Measurements from ENCODE around the gene CPSF2. TPM values are rescaled to one million over a fixed set of nuclear protein-coding genes. Genes with fewer than 3 reads are reported as not detected.
A peak's percentile ranks its signal among the peaks of the same experiment; 100 is the strongest.

Gene CPSF2
- 10 to 100 TPM; 74.4 to 94.2 TPM for total RNA-seq

GRCh38 chr14:92121670-92122350, at the start of gene CPSF2, which contains the start of gene NDUFB1:
TSS of gene CPSF2 (plus strand) at chr14:92121969. CDS start at chr14:92130985, 9,016 bp downstream.
TSS of gene NDUFB1 (minus strand) at chr14:92121706. CDS start at chr14:92117637, 4,069 bp downstream.
- Mint-ChIP-seq H3K27ac (peak within 1 kb of the TSS; percentile 100), H3K36me3 (ENCODE audit: low read depth) (peaks cover 24% of the 10 kb centered on the region), H3K9me3 (no peaks in the 10 kb centered on the region), H3K27me3 (no peaks in the 10 kb centered on the region), H3K4me3 (peak within 1 kb of the TSS; percentile 86), H3K4me1 (peaks cover 36% of the 10 kb centered on the region)
- POLR2A ChIA-PET, result interaction anchor here (0.9 kb wide), 1 partner anchor 15 kb away, joined by 6 read pairs; the partner anchor contains the start of gene ATXN3
- CTCF ChIA-PET, result interaction anchor here (0.5 to 13.2 kb wide), 15 partner anchors 9 to 609 kb away, joined by 3 to 132 read pairs (median 5); partner anchors contain the start of gene ATXN3
- DNase-seq, result peak; percentile 86

GRCh38 chr14:92074555-92074954, 47.2 kb upstream of the CPSF2 start:
- no peaks in the 10 kb centered on the region for H3K9me3 Mint-ChIP-seq
- no peak overlapping the region for H3K4me3 Mint-ChIP-seq
- ChIA-PET CTCF (interaction anchor here (1.2 kb wide), 1 partner anchor 22 kb away, joined by 6 read pairs; no protein-coding TSS in a partner anchor), POLR2A (no interaction called here)
- no peak for DNase-seq
- H3K27ac Mint-ChIP-seq, result no peak overlapping the region
- peaks cover 3% of the 10 kb centered on the region for H3K4me1 Mint-ChIP-seq
- no peaks in the 10 kb centered on the region for H3K27me3 Mint-ChIP-seq
- H3K36me3 Mint-ChIP-seq (ENCODE audit: low read depth), result peaks cover 10% of the 10 kb centered on the region

GRCh38 chr14:92088494-92088893, 33.3 kb upstream of the CPSF2 start:
- H3K9me3 Mint-ChIP-seq, result no peaks in the 10 kb centered on the region
- H3K4me1 Mint-ChIP-seq, result no peaks in the 10 kb centered on the region
- no peak for DNase-seq
- no peaks in the 10 kb centered on the region for H3K27me3 Mint-ChIP-seq
- peaks cover 21% of the 10 kb centered on the region for H3K36me3 Mint-ChIP-seq (ENCODE audit: low read depth)
- ChIA-PET CTCF (interaction anchor here (0.6 to 1.0 kb wide), 3 partner anchors 33 to 97 kb away, joined by 3 to 5 read pairs (median 3); partner anchors contain the start of genes CPSF2 and NDUFB1), POLR2A (interaction anchor here (0.6 kb wide), 1 partner anchor 64 kb away, joined by 3 read pairs; no protein-coding TSS in a partner anchor)
- no peak overlapping the region for H3K4me3 Mint-ChIP-seq
- H3K27ac Mint-ChIP-seq, result no peak overlapping the region

- Mint-ChIP-seq H3K4me3 (no peak overlapping the region), H3K4me1 (no peaks in the 10 kb centered on the region), H3K9me3 (no peaks in the 10 kb centered on the region), H3K27ac (no peak overlapping the region), H3K27me3 (no peaks in the 10 kb centered on the region), H3K36me3 (ENCODE audit: low read depth) (peaks cover 16% of the 10 kb centered on the region)
- CTCF ChIA-PET, result interaction anchor here (0.6 kb wide), 4 partner anchors 15 to 445 kb away, joined by 3 to 4 read pairs (median 3); no protein-coding TSS in a partner anchor
- no peak for DNase-seq
- POLR2A ChIA-PET, result no interaction called here
These were observed 28.4 kb upstream of the CPSF2 start for GRCh38 chr14:92093320-92093719.

- DNase-seq, result no peak
- POLR2A ChIA-PET, result no interaction called here
- CTCF ChIA-PET, result interaction anchor here (1.5 to 1.6 kb wide), 2 partner anchors 22 to 59 kb away, joined by 3 to 9 read pairs; partner anchors contain the start of genes CPSF2 and NDUFB1
- H3K9me3 Mint-ChIP-seq, result no peaks in the 10 kb centered on the region
- H3K27ac Mint-ChIP-seq, result no peak overlapping the region
- H3K4me1 Mint-ChIP-seq, result peaks cover 24% of the 10 kb centered on the region
- H3K4me3 Mint-ChIP-seq, result no peak overlapping the region
- H3K27me3 Mint-ChIP-seq, result no peaks in the 10 kb centered on the region
- peaks cover 5% of the 10 kb centered on the region for H3K36me3 Mint-ChIP-seq (ENCODE audit: low read depth)
These were observed 22.0 kb upstream of the CPSF2 start for GRCh38 chr14:92099802-92100201.

- Mint-ChIP-seq H3K4me3 (peak overlapping the region; percentile 8), H3K9me3 (no peaks in the 10 kb centered on the region), H3K4me1 (peaks cover 46% of the 10 kb centered on the region), H3K36me3 (ENCODE audit: low read depth) (no peaks in the 10 kb centered on the region), H3K27ac (no peak overlapping the region), H3K27me3 (no peaks in the 10 kb centered on the region)
- ChIA-PET POLR2A (no interaction called here), CTCF (no interaction called here)
- DNase-seq, result no peak
These were observed 18.3 kb upstream of the CPSF2 start for GRCh38 chr14:92103363-92103989.

- H3K9me3 Mint-ChIP-seq, result no peaks in the 10 kb centered on the region
- no peaks in the 10 kb centered on the region for H3K36me3 Mint-ChIP-seq (ENCODE audit: low read depth)
- no peak for DNase-seq
- H3K4me3 Mint-ChIP-seq, result peak overlapping the region; percentile 94
- peaks cover 47% of the 10 kb centered on the region for H3K4me1 Mint-ChIP-seq
- no peaks in the 10 kb centered on the region for H3K27me3 Mint-ChIP-seq
- peak overlapping the region; percentile 96 for H3K27ac Mint-ChIP-seq
- ChIA-PET POLR2A (no interaction called here), CTCF (interaction anchor here (1.2 to 4.7 kb wide), 6 partner anchors 17 to 596 kb away, joined by 3 to 132 read pairs (median 6); partner anchors contain the start of genes CPSF2, NDUFB1 and TRIP11)
These were observed 16.5 kb upstream of the CPSF2 start for GRCh38 chr14:92105073-92105892.

- peak overlapping the region; percentile 94 for H3K4me3 Mint-ChIP-seq
- ChIA-PET CTCF (interaction anchor here (0.9 to 4.7 kb wide), 8 partner anchors 16 to 596 kb away, joined by 3 to 132 read pairs (median 6); partner anchors contain the start of genes CPSF2, NDUFB1 and TRIP11), POLR2A (no interaction called here)
- DNase-seq, result no peak
- H3K9me3 Mint-ChIP-seq, result no peaks in the 10 kb centered on the region
- H3K27me3 Mint-ChIP-seq, result no peaks in the 10 kb centered on the region
- peaks cover 47% of the 10 kb centered on the region for H3K4me1 Mint-ChIP-seq
- peak overlapping the region; percentile 96 for H3K27ac Mint-ChIP-seq
- no peaks in the 10 kb centered on the region for H3K36me3 Mint-ChIP-seq (ENCODE audit: low read depth)
These were observed 16.0 kb upstream of the CPSF2 start for GRCh38 chr14:92105893-92106142.

- CTCF ChIA-PET, result interaction anchor here (0.6 to 4.7 kb wide), 22 partner anchors 9 to 622 kb away, joined by 3 to 132 read pairs (median 4); partner anchors contain the start of genes CPSF2, NDUFB1, TC2N and TRIP11
- Mint-ChIP-seq H3K4me1 (peaks cover 47% of the 10 kb centered on the region), H3K27ac (peak within 1 kb of the TSS; percentile 96), H3K4me3 (peak within 1 kb of the TSS; percentile 94), H3K36me3 (ENCODE audit: low read depth) (peaks cover 2% of the 10 kb centered on the region), H3K27me3 (no peaks in the 10 kb centered on the region), H3K9me3 (no peaks in the 10 kb centered on the region)
- POLR2A ChIA-PET, result interaction anchor here (0.5 to 1.3 kb wide), 5 partner anchors 9 to 67 kb away, joined by 3 to 6 read pairs (median 3); partner anchors contain the start of genes CPSF2, NDUFB1 and TRIP11
- peak; percentile 96 for DNase-seq
These were observed 15.4 kb upstream of the CPSF2 start, which contains the start of gene ATXN3 for GRCh38 chr14:92106143-92106926. TSS of gene ATXN3 (minus strand) at chr14:92106582. CDS start at chr14:92106552, 30 bp downstream.

- peaks cover 33% of the 10 kb centered on the region for H3K4me1 Mint-ChIP-seq
- no peaks in the 10 kb centered on the region for H3K9me3 Mint-ChIP-seq
- ChIA-PET POLR2A (no interaction called here), CTCF (interaction anchor here (0.6 to 4.7 kb wide), 3 partner anchors 11 to 15 kb away, joined by 3 to 132 read pairs (median 10); partner anchors contain the start of genes CPSF2 and NDUFB1)
- no peak overlapping the region for H3K27ac Mint-ChIP-seq
- DNase-seq, result no peak
- H3K4me3 Mint-ChIP-seq, result no peak overlapping the region
- no peaks in the 10 kb centered on the region for H3K27me3 Mint-ChIP-seq
- H3K36me3 Mint-ChIP-seq (ENCODE audit: low read depth), result peaks cover 2% of the 10 kb centered on the region
These were observed 13.2 kb upstream of the CPSF2 start for GRCh38 chr14:92108345-92109254.

- no peak overlapping the region for H3K27ac Mint-ChIP-seq
- H3K27me3 Mint-ChIP-seq, result no peaks in the 10 kb centered on the region
- peaks cover 28% of the 10 kb centered on the region for H3K4me1 Mint-ChIP-seq
- no peaks in the 10 kb centered on the region for H3K9me3 Mint-ChIP-seq
- CTCF ChIA-PET, result interaction anchor here (0.6 to 4.7 kb wide), 2 partner anchors 12 to 24 kb away, joined by 3 to 132 read pairs; partner anchors contain the start of genes CPSF2 and NDUFB1
- no peak for DNase-seq
- POLR2A ChIA-PET, result no interaction called here
- H3K4me3 Mint-ChIP-seq, result no peak overlapping the region
- H3K36me3 Mint-ChIP-seq (ENCODE audit: low read depth), result peaks cover 2% of the 10 kb centered on the region
These were observed 12.3 kb upstream of the CPSF2 start for GRCh38 chr14:92109490-92109889.
